Measurements from ENCODE around the gene GABBR2. TPM values are rescaled to one million over a fixed set of nuclear protein-coding genes. Genes with fewer than 3 reads are reported as not detected.

The GABBR2 gene
- total RNA-seq, 2 experiments from 2014 or later = not detected

- H3K79me2 ChIP-seq (ENCODE audit: insufficient read depth, low read depth, low read length) = no peaks in the 10 kb centered on the region
- intact Hi-C loops (cut with micrococcal nuclease; ENCODE audit: unreplicated experiment) = no loop called here
Observed at GRCh38 chr9:98751210-98751609, 42.5 kb upstream of the GABBR2 start.

GRCh38 chr9:98750364-98751060 is 41.8 kb upstream of the GABBR2 start:
- Histone ChIP-seq H3K79me2 (ENCODE audit: insufficient read depth, low read depth, low read length) (no peaks in the 10 kb centered on the region), H3K27ac (ENCODE audit: low read depth, low read length, poor library complexity, severe bottlenecking) (no peak overlapping the region), H3K36me3 (ENCODE audit: insufficient read depth, low read length) (no peaks in the 10 kb centered on the region), H3K9me3 (ENCODE audit: low read length) (no peaks in the 10 kb centered on the region), H4K20me1 (ENCODE audit: insufficient read depth, low read length) (no peaks in the 10 kb centered on the region), H2AFZ (ENCODE audit: low read length) (no peak overlapping the region), H3K4me1 (ENCODE audit: insufficient read depth, low read length, poor library complexity, severe bottlenecking) (no peaks in the 10 kb centered on the region), H3K9me2 (ENCODE audit: insufficient read depth, low read length) (no peaks in the 10 kb centered on the region), H3K4me3 (ENCODE audit: low read depth, low read length, poor library complexity, severe bottlenecking) (no peak overlapping the region), H3K4me2 (ENCODE audit: low read length) (no peak overlapping the region)
- no TSS peak for BruUV-seq (replicated peaks)
- TF ChIP-seq EZH2phosphoT487 (IDR thresholded peaks at IDR 0.05; ENCODE audit: borderline replicate concordance, low read depth, low read length) (no peak), CTCF (conservative IDR thresholded peaks at IDR 0.05; ENCODE audit: low read length) (no peak)
- CTCF ChIA-PET (ENCODE audit: unreplicated experiment) = no interaction called here
- intact Hi-C loops (cut with micrococcal nuclease; ENCODE audit: unreplicated experiment) = no loop called here
- POLR2A ChIA-PET = no interaction called here
- no peak for DNase-seq (ENCODE audit: low spot score)

More at GRCh38 chr9:98751210-98751609, 42.5 kb upstream of the GABBR2 start:
- TF ChIP-seq CTCF (conservative IDR thresholded peaks at IDR 0.05; ENCODE audit: low read length) (no peak), EZH2phosphoT487 (IDR thresholded peaks at IDR 0.05; ENCODE audit: borderline replicate concordance, low read depth, low read length) (no peak)
- no peaks in the 10 kb centered on the region for H3K4me1 ChIP-seq (ENCODE audit: insufficient read depth, low read length, poor library complexity, severe bottlenecking)
- POLR2A ChIA-PET = no interaction called here
- no peaks in the 10 kb centered on the region for H4K20me1 ChIP-seq (ENCODE audit: insufficient read depth, low read length)
- no peak for DNase-seq (ENCODE audit: low spot score)
- CTCF ChIA-PET (ENCODE audit: unreplicated experiment) = no interaction called here
- no peak overlapping the region for H3K27ac ChIP-seq (ENCODE audit: low read depth, low read length, poor library complexity, severe bottlenecking)
- H3K4me3 ChIP-seq (ENCODE audit: low read depth, low read length, poor library complexity, severe bottlenecking) = no peak overlapping the region
- BruUV-seq (replicated peaks) = no TSS peak
- no peak overlapping the region for H2AFZ ChIP-seq (ENCODE audit: low read length)
- H3K36me3 ChIP-seq (ENCODE audit: insufficient read depth, low read length) = no peaks in the 10 kb centered on the region
- no peak overlapping the region for H3K4me2 ChIP-seq (ENCODE audit: low read length)
- H3K9me3 ChIP-seq (ENCODE audit: low read length) = no peaks in the 10 kb centered on the region
- no peaks in the 10 kb centered on the region for H3K9me2 ChIP-seq (ENCODE audit: insufficient read depth, low read length)

GRCh38 chr9:98747476-98747875 is 38.7 kb upstream of the GABBR2 start:
- CTCF ChIA-PET (ENCODE audit: unreplicated experiment) = no interaction called here
- H3K27ac ChIP-seq (ENCODE audit: low read depth, low read length, poor library complexity, severe bottlenecking) = no peak overlapping the region
- no peaks in the 10 kb centered on the region for H3K4me1 ChIP-seq (ENCODE audit: insufficient read depth, low read length, poor library complexity, severe bottlenecking)
- no peak for DNase-seq (ENCODE audit: low spot score)
- intact Hi-C loops (cut with micrococcal nuclease; ENCODE audit: unreplicated experiment) = no loop called here
- H2AFZ ChIP-seq (ENCODE audit: low read length) = no peak overlapping the region
- no peaks in the 10 kb centered on the region for H3K36me3 ChIP-seq (ENCODE audit: insufficient read depth, low read length)
- H3K9me2 ChIP-seq (ENCODE audit: insufficient read depth, low read length) = no peaks in the 10 kb centered on the region
- no peak for TF ChIP-seq EZH2phosphoT487 (IDR thresholded peaks at IDR 0.05; ENCODE audit: borderline replicate concordance, low read depth, low read length)
- TF ChIP-seq CTCF (conservative IDR thresholded peaks at IDR 0.05; ENCODE audit: low read length) = no peak
- H3K9me3 ChIP-seq (ENCODE audit: low read length) = no peaks in the 10 kb centered on the region
- no peak overlapping the region for H3K4me2 ChIP-seq (ENCODE audit: low read length)
- no peaks in the 10 kb centered on the region for H4K20me1 ChIP-seq (ENCODE audit: insufficient read depth, low read length)
- no peak overlapping the region for H3K4me3 ChIP-seq (ENCODE audit: low read depth, low read length, poor library complexity, severe bottlenecking)
- H3K79me2 ChIP-seq (ENCODE audit: insufficient read depth, low read depth, low read length) = no peaks in the 10 kb centered on the region
- no TSS peak for BruUV-seq (replicated peaks)
- POLR2A ChIA-PET = no interaction called here
